NCI-H1105 (cell line): ENCODE measurements around the gene HLA-A.

Experiments
- DNase-seq: peaks from one replicate; lab custom pipeline; 2025; lab: John Stamatoyannopoulos, UW

The HLA-A gene

GRCh38 chr6:29989211-29989610, 46.9 kb downstream of the HLA-A start:
- DNase-seq = no peak

DNA sequence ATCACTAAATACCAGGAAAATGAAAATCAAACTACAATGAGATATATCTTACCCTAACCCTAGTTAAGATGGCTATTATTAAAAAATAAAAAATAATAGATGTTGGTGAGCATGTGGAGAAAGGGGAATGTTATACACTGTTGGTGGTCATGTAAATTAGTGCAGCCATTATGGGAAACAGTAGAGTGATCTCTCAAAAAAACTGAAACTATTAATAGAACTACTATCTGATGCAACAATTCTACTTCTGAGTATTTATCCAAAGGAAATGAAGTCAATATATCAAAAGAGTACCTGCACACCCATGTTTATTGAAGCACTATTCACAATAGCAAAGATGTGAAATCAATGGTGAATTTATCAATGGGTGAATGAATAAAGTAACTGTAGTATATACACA, 48.6 kb downstream of the HLA-A start:
- DNase-seq = no peak

GRCh38 chr6:29992807-29993206, 50.5 kb downstream of the HLA-A start:
- DNase-seq = no peak

- no peak for DNase-seq
Observed at GRCh38 chr6:29994826-29995225, 52.5 kb downstream of the HLA-A start.

DNA sequence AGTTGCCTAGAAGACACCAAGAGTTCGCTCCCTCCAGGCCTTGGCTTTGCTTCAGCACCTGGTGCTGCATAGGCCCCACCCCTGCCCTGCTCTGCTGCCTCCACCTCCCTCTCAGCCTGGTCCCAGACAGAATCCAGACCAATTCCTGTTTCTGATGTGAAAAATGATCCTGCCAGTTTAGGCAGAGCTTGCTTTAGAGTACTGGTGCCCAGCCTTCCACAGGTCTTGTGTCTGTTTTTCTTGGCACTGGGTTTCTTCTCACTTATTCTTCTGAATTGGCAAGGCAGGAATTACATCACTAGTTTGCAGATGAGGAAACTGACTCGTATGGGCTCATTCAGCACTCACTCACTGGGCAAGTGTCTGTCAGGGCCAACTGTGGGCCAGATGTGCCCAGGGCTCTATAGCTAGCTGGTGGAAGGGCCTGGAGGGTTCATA, 53.0 kb downstream of the HLA-A start:
- no peak for DNase-seq
